NCI-H226 (cell line): ENCODE data around the gene NBPF12.
"Not testable (repeated sequence)": the region's sequence is repeated elsewhere in the genome, so short reads cannot be mapped to it uniquely, and the experiment has no call there.

Source experiments
- DNase-seq: peaks from one replicate; pipeline ENCODE4 v3.0.0-alpha.2; 2015

The NBPF12 gene, protein sequence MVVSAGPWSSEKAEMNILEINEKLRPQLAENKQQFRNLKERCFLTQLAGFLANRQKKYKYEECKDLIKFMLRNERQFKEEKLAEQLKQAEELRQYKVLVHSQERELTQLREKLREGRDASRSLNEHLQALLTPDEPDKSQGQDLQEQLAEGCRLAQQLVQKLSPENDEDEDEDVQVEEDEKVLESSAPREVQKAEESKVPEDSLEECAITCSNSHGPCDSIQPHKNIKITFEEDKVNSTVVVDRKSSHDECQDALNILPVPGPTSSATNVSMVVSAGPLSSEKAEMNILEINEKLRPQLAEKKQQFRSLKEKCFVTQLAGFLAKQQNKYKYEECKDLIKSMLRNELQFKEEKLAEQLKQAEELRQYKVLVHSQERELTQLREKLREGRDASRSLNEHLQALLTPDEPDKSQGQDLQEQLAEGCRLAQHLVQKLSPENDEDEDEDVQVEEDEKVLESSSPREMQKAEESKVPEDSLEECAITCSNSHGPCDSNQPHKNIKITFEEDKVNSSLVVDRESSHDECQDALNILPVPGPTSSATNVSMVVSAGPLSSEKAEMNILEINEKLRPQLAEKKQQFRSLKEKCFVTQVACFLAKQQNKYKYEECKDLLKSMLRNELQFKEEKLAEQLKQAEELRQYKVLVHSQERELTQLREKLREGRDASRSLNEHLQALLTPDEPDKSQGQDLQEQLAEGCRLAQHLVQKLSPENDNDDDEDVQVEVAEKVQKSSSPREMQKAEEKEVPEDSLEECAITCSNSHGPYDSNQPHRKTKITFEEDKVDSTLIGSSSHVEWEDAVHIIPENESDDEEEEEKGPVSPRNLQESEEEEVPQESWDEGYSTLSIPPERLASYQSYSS (N-terminal part only)

DNA sequence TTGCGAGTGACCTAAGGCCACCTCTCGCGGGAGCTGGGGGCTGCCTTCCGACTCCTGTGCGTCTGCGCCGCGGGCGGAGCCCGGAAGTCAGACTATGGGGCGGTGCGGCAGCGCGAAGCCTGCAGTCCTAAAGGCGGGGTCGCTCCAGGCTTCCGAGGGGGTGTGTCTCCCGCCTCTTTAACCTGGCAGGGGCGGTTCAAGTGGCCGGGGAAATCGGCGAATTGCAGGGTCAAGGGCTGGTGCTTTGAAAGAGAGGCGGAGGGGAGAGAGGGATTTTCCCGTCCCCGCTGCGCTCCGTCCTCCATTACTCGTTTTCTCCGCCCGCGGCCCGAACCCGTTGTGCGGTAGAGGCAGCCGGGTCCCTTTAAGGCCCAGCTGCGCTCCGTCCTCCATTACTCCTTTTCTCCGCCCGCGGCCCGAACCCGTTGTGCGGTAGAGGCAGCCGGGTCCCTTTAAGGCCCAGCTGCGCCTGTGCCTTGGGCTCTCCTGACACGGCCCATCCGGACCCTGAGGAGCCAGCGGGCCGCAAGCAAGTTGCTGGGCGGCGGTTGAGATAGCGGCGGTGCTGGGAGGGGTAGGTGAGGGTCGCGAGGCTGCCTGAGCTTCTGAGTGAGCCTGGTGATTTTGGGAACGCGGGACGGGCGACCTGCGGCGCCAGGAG, at the start of gene NBPF12:
NBPF12 (plus strand) TSS at position 83 of the 661 bp plus-strand sequence. CDS start 21,820 bp downstream, outside the sequence.
- DNase-seq = peak; percentile 83

DNA sequence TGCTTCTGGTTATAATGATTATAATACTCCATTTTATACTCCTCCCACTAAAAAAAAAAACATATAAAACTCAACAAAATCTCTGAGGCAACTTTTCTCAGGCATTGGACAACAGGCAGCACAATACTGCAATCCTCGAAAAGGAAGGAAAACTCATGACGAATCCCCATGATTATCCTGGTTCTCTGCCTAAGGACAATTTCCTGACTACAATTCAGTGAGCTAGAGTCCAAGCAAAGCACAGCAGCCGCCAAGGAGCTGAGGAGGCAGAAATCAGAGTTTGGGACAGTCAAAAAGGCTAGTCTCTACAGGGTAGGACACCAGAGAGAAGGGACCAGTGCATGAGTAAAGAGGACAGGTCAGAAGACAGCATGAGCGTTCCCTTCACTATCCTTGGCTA, 46.8 kb upstream of the NBPF12 start:
- DNase-seq = not testable (repeated sequence)

DNA sequence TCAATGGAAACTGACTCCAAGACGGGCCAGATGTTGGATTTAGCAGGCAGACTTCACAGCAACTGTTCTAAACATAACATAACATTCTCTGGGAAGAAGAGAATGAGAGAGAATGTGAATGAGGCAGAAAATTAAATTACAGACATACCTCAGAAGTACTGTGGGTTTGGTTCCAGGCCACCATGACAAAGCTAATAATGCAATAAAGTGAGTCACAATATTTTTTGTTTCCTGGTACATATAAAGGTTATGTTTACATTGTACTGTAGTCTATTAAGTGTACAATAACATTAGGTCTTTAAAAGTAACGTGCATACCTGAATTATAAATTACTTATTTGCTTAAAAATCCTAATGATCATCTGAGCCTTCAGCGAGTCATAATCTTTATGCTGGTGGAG, 45.8 kb upstream of the NBPF12 start:
- not testable (repeated sequence) for DNase-seq

DNA sequence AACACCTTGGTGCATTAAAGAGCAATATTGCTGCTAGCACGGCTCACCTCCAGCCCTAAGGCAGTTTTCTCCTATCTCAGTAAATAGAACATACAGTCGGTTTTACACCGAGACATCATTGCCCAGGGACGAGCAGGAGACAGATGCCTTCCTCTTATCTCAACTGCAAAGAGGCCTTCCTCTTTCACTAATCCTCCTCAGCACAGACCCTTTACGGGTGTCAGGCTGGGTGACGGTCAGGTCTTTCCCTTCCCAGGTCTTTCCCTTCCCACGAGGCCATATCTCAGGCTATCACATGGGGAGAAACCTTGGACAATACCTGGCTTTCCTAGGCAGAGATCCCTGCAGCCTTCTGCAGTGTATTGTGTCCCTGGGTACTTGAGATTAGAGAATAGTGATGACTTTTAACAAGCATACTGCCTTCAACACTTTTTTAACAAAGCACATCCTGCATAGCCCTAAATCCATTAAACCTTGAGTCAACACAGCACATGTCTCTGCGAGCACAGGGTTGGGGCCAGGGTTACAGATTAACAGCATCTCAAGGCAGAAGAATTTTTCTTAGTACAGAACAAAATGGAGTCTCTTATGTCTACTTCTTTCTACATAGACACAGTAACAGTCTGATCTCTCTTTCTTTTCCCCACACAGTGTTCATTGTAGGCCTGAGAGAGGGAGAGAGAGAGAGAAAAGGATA, 30.4 kb upstream of the NBPF12 start:
- DNase-seq = not testable (repeated sequence)

DNA sequence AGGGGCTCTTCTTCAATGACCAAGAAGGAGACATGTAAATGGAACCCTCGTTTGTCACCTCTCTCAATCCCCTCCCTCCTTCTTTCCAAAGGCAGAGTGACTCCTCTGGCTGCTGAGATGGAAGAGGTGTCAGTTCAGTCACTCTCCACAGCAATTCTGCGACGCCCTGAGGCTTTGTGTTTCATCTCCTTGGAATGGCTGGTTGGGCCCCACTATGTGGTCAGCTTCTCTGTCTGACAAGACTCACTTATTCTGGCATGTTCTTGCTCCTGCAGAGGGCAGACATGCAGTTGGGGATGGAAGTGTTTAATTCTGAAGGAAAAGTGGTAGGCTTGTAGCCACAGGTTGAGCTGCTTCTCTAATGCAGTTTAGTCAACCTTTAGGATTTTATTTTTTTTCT, 25.1 kb upstream of the NBPF12 start:
- peak; percentile 58 for DNase-seq

DNA sequence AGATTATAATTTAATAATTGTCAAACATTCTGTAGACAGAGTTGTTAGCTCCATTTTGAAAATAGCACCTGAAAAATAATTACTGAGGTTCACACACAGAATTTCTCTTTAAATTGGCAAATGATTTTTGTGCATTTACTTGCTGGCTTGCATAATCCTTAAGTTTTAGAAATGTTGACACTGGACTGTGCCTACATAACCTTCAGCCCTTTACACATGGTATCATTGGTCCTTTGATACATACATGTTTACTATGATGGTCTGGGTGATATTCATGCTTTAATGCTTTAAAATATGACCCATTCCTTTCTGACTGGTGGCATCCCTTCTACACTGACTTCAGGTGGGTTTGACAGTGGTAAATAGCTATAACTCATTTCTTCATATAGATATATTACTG, 17.3 kb upstream of the NBPF12 start:
- DNase-seq = not testable (repeated sequence)

DNA sequence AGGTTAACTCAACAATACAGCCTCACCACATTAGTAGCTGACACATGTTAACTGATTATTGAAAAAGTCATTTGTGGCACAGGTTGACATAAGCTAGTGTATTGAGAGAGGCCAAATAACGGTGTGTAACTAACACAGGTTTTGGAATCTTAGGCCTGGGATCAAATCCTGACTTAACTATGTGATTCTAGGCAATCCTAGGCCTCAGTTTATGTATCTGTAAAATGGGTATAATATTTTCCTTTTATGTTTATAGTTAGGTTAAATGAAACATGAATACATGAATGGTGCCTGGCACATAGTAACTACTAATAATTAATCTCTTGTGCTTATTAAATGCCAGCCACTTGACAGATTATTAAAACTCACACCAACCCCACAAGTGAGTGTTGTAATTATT, 15.5 kb upstream of the NBPF12 start:
- not testable (repeated sequence) for DNase-seq

DNA sequence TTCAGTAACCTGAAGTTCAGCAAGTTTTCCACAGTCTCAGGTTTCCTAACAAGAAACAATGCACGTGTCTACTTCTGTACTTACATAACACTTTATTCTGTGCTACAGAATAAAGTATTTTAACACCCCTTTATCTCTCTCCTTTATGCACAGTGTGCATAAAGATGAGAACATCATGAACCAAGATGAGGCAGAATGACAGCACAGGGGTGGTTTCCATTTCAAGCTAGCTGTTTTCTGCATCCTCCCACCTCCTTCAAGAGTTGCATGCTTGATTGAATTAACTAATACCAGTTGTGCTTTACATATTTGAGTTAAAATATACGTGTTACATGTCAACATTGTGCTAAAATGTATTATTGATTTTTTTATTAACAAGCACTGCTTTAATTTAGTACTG, 14.0 kb upstream of the NBPF12 start:
- not testable (repeated sequence) for DNase-seq

DNA sequence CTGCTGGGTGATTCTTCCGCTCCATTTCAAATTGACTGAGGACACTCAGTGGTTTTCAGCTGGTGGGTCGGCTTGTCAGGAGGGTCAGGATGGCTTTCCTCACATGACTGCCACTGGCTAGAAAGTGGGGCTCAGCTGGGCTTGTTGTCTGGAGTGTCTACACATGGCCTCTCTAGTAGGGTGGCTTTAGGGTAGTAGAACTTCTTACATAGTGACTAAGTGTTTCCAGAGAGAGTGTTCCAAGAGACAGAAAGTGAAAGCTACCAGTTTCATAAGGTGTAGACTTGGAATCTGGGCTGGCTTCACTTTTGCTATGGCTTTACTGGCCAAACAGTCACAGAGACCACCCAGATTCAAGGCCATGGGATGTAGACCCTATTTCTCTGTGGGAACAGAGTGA, 11.7 kb upstream of the NBPF12 start:
- not testable (repeated sequence) for DNase-seq

DNA sequence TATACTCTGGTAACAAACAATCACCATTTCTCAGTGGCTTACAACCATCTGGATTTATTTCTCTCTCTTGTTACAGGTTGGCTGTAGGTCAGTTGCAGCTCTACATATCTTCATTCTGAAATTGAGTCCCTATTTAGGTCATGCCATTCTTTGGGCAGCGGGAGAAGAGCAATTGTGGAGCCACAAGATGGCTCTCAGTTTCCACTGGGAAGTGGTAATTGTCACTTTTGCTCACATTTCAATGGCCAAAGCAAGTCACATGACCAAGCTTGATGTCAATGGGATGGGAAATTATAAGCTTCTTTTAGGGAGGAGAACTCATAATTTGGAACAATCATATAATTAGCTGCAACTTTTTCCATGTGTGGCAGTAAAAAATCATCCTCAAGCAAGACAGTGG, 7.9 kb upstream of the NBPF12 start:
- DNase-seq = not testable (repeated sequence)

DNA sequence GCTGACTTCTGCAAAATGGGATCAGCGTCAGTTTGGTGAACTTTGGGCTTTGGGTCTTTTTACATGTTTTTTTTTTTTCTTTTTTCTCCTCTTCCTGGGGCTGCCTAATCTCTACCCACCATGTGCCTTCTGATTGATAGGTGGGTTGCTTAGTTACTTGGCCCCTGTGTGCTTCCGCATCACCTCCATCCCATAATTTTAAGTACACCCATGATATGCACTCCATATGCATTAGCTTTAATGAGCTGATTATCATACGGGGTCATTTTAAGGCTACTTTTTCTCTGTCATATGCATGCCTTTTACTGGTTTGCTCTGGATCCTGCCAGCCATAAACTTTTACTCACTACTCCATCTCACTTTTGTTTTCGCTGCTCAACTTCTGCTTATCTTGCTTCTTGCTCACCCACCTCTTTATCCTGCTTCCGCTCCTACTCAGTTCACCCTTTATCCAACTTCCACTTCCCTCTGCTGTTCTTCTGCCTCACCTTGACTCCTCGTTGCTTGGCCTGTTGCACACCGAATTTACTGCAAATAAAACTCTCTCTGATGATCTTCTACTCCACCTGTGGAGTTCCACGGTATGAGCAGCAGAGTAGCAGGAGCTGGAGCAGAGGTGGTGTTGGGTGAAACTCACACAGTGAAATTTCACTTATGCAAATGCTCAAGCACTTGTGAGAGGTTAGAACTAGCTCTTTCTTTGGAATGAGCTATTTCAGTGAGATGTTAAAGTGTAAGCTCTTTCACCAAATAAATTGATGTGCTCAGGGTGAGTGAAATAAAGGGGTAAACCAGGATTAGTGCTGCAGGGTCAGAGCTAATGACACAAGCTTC, 3.5 kb upstream of the NBPF12 start:
- not testable (repeated sequence) for DNase-seq

DNA sequence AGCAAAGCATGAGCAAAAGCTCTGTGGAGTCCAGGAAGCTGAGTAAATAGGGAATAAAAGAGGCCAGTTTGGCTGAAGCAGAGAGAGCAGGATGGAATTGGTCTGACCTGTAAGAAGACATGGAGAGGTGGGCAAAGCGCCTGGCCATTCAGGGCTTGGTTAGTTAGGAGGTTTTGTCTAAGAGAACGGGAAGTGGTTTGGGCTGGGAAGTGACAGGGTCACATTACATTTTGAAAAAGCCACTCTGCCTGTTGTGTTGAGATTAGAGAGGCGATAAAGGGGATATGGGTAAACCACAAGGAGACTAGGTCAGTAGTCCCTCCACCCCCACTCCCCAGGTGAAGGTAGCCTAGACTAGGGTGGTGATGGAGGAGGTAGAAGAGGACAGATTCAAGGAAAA, 662 bp upstream of the NBPF12 start:
- not testable (repeated sequence) for DNase-seq

DNA sequence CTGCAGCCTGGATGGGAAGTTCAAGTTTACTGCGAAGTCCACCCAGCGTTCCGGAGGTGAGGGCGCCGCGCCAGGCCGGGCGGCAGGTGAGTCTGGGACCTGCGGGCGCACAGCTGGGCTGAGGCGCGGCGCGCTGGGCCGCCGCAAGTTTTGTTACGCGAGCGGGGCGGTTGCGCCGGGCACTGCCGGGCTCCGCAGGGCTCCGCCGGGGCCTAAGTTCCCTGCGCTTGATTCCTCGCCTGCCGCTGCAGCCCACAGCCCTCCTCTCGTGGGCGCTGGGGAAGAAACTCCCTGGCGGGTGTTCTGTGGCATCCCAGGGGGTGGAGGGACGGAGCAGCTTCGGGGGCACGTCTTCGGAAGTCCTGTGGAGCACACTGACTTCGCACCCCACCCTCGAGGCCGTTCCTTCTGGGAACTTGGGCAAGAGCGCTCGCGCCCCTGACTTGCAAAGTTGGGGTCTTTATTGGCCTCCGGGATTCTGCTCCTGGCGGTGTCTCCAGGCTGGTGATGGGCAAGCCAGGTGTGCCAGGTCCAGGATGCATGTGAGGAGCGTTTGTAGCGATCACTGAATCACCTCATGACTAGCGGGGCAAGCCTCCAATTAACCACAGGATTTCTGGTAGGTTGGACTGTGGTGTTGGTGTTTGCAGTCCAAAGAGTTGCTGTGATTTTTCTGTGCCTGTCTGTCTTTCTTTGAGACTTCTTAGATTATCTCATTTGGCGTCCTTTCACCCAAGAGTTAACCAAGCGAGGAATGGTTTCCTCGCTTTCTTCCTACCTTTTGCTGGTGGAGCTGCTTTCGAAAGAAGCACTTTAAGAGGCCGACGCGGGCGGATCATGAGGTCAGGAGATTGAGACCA, 1.0 kb downstream of the NBPF12 start:
- DNase-seq = peak; percentile 3

DNA sequence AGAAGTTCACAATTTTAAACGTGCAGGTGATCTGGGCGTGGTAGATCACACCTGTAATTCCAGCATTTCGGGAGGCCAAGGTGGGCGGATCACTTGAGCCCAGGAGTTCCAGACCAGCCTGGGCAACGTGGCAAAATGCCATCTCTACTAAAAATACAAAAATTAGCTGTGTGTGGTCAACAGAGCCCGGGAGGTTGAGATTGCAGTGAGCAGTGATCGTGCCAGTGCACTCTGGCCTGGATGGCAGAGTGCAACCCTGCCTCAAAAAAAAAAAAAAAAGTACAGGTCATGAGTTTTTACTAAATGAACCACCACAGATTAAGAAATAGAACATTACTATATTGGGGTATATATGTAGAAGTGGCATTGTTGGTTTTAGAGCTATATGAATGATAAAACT, 2.2 kb downstream of the NBPF12 start:
- not testable (repeated sequence) for DNase-seq

DNA sequence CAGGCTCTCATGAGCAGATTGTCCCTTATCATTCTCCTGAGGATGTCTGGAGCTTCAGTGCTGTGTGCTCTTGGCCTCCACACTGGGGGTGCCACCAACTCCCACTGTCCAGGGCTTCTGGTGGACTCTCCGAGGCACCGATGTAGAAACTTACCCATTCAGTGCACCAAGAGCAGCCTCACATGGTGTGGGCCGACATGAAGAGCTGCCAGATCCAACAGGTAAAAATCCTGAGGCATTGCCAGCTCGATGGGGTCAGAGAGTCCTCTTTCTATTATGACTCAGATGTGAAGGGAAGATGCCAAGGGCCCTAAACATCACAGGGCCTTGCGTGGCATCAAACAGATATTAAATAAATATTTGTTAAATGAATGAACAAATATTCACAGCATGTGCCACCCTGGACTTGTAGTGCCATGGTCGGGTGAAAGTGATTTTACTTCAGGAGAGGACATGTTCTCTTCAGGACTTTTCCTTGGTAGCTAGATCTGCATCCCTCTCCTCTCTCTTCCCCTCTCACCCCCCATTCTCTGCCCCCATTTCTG, 5.3 kb downstream of the NBPF12 start:
- DNase-seq = not testable (repeated sequence)

DNA sequence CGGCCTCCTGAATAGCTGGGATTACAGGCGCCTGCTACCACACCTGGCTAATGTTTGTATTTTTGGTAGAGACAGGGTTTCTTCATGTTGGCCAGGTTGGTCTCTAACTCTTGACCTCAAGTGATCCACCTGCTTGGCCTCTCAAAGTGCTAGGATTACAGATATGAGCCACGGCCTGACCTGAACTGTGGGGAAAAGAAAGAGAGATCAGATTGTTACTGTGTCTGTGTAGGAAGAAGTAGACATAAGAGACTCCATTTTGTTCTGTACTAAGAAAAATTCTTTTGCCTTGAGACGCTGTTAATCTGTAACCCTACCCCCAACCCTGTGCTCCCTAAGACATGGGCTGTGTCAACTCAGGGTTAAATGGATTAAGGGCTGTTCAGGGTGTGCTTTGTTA, 10.0 kb downstream of the NBPF12 start:
- DNase-seq = not testable (repeated sequence)

DNA sequence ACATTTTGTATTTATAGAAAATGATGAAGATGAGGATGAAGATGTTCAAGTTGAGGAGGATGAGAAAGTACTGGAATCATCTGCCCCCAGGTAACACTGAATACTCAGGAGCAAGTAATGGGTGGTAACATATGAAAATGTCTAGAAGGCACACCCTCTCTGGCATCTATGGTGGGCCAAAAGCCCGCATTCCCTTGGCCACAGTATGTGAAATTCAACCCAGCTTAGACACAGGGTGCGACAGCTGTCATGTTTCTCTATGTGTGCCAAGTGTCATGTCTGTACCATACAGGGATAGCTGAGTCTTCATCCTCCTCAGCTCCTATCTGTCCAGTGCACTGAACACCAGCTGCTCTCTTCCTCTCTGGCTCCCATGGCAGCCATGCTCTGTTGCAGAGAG, 26.2 kb downstream of the NBPF12 start:
- DNase-seq = not testable (repeated sequence)

DNA sequence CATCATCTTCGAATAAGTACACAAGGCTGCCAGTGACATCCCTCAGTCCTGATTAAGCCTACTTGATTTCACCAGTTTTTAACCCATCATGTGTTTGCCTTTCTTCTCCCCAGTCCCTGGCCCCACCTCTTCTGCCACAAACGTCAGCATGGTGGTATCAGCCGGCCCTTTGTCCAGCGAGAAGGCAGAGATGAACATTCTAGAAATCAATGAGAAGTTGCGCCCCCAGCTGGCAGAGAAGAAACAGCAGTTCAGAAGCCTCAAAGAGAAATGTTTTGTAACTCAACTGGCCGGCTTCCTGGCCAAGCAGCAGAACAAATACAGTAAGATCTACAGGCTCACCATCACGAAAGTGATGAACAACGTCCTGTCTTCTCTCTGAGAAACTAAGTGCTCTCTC, 28.2 kb downstream of the NBPF12 start:
- DNase-seq = not testable (repeated sequence)

DNA sequence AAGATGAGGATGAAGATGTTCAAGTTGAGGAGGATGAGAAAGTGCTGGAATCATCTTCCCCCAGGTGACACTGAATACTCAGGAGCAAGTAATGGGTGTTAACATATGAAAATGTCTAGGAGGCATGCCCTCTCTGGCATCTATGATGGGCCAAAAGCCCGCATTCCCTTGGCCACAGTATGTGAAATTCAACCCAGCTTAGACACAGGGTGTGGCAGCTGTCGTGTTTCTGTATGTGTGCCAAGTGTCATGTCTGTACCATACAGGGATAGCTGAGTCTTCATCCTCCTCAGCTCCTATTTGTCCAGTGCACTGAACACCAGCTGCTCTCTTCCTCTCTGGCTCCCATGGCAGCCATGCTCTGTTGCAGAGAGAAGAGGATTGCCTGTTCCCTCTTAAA, 32.5 kb downstream of the NBPF12 start:
- DNase-seq = not testable (repeated sequence)

DNA sequence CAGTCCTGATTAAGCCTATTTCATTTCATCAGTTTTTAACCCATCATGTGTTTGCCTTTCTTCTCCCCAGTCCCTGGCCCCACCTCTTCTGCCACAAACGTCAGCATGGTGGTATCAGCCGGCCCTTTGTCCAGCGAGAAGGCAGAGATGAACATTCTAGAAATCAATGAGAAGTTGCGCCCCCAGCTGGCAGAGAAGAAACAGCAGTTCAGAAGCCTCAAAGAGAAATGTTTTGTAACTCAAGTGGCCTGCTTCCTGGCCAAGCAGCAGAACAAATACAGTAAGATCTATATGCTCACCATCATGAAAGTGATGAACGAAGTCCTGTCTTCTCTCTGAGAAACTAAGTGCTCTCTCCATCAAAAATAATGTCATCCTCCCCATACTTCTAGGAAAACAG, 34.6 kb downstream of the NBPF12 start:
- DNase-seq = not testable (repeated sequence)
